Activated naive CD4-positive, alpha-beta T cell treated with Interleukin-2 at 50 U/mL for 16 hours (primary cell): ENCODE data around the gene TJP2.

Source experiments
- DNase-seq: peaks from one replicate; pipeline ENCODE4 v3.0.0-alpha.2; 2020

Gene TJP2

GRCh38 chr9:69173891-69174615 lies at the start of gene TJP2:
TJP2 (plus strand) TSS chr9:69174277; CDS start chr9:69174373, 96 bp downstream.
- peak; percentile 57 for DNase-seq

- no peak for DNase-seq
Measured at GRCh38 chr9:69130456-69131441, 43.3 kb upstream of the TJP2 start.

GRCh38 chr9:69131682-69132081 lies 42.4 kb upstream of the TJP2 start:
- DNase-seq: no peak

GRCh38 chr9:69132361-69132760 lies 41.7 kb upstream of the TJP2 start:
- DNase-seq: no peak

GRCh38 chr9:69134412-69134811 lies 39.7 kb upstream of the TJP2 start:
- DNase-seq: no peak

GRCh38 chr9:69136185-69136584 lies 37.9 kb upstream of the TJP2 start:
- no peak for DNase-seq

GRCh38 chr9:69136779-69137178 lies 37.3 kb upstream of the TJP2 start:
- no peak for DNase-seq

- DNase-seq: no peak
Measured at GRCh38 chr9:69137311-69137710, 36.8 kb upstream of the TJP2 start.

- no peak for DNase-seq
Measured at GRCh38 chr9:69139596-69139995, 34.5 kb upstream of the TJP2 start.

- no peak for DNase-seq
Measured at GRCh38 chr9:69140123-69140735, 33.8 kb upstream of the TJP2 start.

GRCh38 chr9:69141851-69142250 lies 32.2 kb upstream of the TJP2 start:
- DNase-seq: no peak

- DNase-seq: no peak
Measured at GRCh38 chr9:69143291-69143690, 30.8 kb upstream of the TJP2 start.

GRCh38 chr9:69145144-69145715 lies 28.8 kb upstream of the TJP2 start:
- no peak for DNase-seq

- no peak for DNase-seq
Measured at GRCh38 chr9:69147041-69147834, 26.8 kb upstream of the TJP2 start.

- DNase-seq: no peak
Measured at GRCh38 chr9:69149321-69149807, 24.7 kb upstream of the TJP2 start.

- no peak for DNase-seq
Measured at GRCh38 chr9:69151506-69151905, 22.6 kb upstream of the TJP2 start.

GRCh38 chr9:69153707-69154521 lies 20.2 kb upstream of the TJP2 start:
- DNase-seq: no peak

- DNase-seq: no peak
Measured at GRCh38 chr9:69155341-69156030, 18.6 kb upstream of the TJP2 start.

GRCh38 chr9:69157751-69158466 lies 16.2 kb upstream of the TJP2 start:
- DNase-seq: no peak

GRCh38 chr9:69158471-69158870 lies 15.6 kb upstream of the TJP2 start:
- no peak for DNase-seq
